Endothelial cell (in vitro differentiated cells): Measurements from ENCODE around the gene ALDH3A2. TPM values are rescaled to one million over a fixed set of nuclear protein-coding genes. Genes with fewer than 3 reads are reported as not detected.

ENCODE experiments used
- DNase-seq: peaks from one replicate; pipeline ENCODE4 v3.0.0; 2021; ENCODE audit warnings: low spot score
- H3K27ac Mint-ChIP-seq: one replicate; pipeline ENCODE4 v1.8.0; 2021; ENCODE audit warnings: mixed read lengths, inconsistent platforms; ENCODE audit not compliant: unreplicated experiment
- H3K27me3 Mint-ChIP-seq: one replicate; pipeline ENCODE4 v1.8.0; 2021; ENCODE audit warnings: mild to moderate bottlenecking, moderate library complexity, mixed read lengths, inconsistent platforms; ENCODE audit not compliant: unreplicated experiment
- H3K36me3 Mint-ChIP-seq: one replicate; pipeline ENCODE4 v1.8.0; 2021; ENCODE audit warnings: mild to moderate bottlenecking, low read depth, mixed read lengths, inconsistent platforms; ENCODE audit not compliant: unreplicated experiment
- H3K4me1 Mint-ChIP-seq: one replicate; pipeline ENCODE4 v1.8.0; 2021; ENCODE audit warnings: mild to moderate bottlenecking, mixed read lengths, inconsistent platforms; ENCODE audit not compliant: unreplicated experiment
- H3K4me3 Mint-ChIP-seq: one replicate; pipeline ENCODE4 v1.8.0; 2021; ENCODE audit warnings: mild to moderate bottlenecking, mixed read lengths, inconsistent platforms; ENCODE audit not compliant: unreplicated experiment
- H3K9me3 Mint-ChIP-seq: one replicate; pipeline ENCODE4 v1.8.0; 2021; ENCODE audit warnings: mixed read lengths, inconsistent platforms; ENCODE audit not compliant: unreplicated experiment
- CTCF ChIP-seq: fragments of 200-600 bp; sonication (generic); IDR thresholded peaks from one replicate; pipeline ENCODE4 v1.5.0; 2021; ENCODE audit warnings: antibody characterized with exemption; ENCODE audit not compliant: unreplicated experiment
- total RNA-seq: library from RNA; stranded (reverse); fragmentation: NEBNext Ultra II Directional; extraction: Animal tissue kit (Norgen Biotek cat#: 25700); gene quantifications from one replicate; pipeline ENCODE4 v1.2.1, GENCODE V29; 2021; ENCODE audit not compliant: unreplicated experiment

ALDH3A2 gene
- total RNA-seq, 1 donor from 2014 or later, result 21.0 TPM

- Mint-ChIP-seq H3K4me1 (no peaks in the 10 kb centered on the region), H3K4me3 (no peak overlapping the region), H3K27me3 (peaks cover 3% of the 10 kb centered on the region), H3K36me3 (no peaks in the 10 kb centered on the region), H3K27ac (no peak overlapping the region), H3K9me3 (no peaks in the 10 kb centered on the region)
- DNase-seq, result no peak
- TF ChIP-seq CTCF, result no peak
Measured at GRCh38 chr17:19723964-19724363, 75.4 kb downstream of the ALDH3A2 start.

- H3K4me1 Mint-ChIP-seq, result no peaks in the 10 kb centered on the region
- DNase-seq, result no peak
- no peak overlapping the region for H3K27ac Mint-ChIP-seq
- TF ChIP-seq CTCF, result no peak
- no peaks in the 10 kb centered on the region for H3K9me3 Mint-ChIP-seq
- H3K4me3 Mint-ChIP-seq, result no peak overlapping the region
- no peaks in the 10 kb centered on the region for H3K36me3 Mint-ChIP-seq
- peaks cover 3% of the 10 kb centered on the region for H3K27me3 Mint-ChIP-seq
Measured at GRCh38 chr17:19724501-19725420, 76.2 kb downstream of the ALDH3A2 start.

- no peak for TF ChIP-seq CTCF
- H3K27me3 Mint-ChIP-seq, result no peaks in the 10 kb centered on the region
Measured at GRCh38 chr17:19725486-19725885, 76.9 kb downstream of the ALDH3A2 start.

GRCh38 chr17:19726631-19727376 is 78.3 kb downstream of the ALDH3A2 start:
- H3K27me3 Mint-ChIP-seq, result no peaks in the 10 kb centered on the region
- TF ChIP-seq CTCF, result no peak

More at GRCh38 chr17:19725486-19725885, 76.9 kb downstream of the ALDH3A2 start:
- no peaks in the 10 kb centered on the region for H3K36me3 Mint-ChIP-seq
- no peaks in the 10 kb centered on the region for H3K9me3 Mint-ChIP-seq
- DNase-seq, result no peak
- no peak overlapping the region for H3K27ac Mint-ChIP-seq
- no peaks in the 10 kb centered on the region for H3K4me1 Mint-ChIP-seq
- H3K4me3 Mint-ChIP-seq, result no peak overlapping the region

More at GRCh38 chr17:19726631-19727376, 78.3 kb downstream of the ALDH3A2 start:
- Mint-ChIP-seq H3K27ac (no peak overlapping the region), H3K36me3 (no peaks in the 10 kb centered on the region), H3K9me3 (no peaks in the 10 kb centered on the region), H3K4me1 (no peaks in the 10 kb centered on the region), H3K4me3 (no peak overlapping the region)
- DNase-seq, result no peak

Other genes starting within 250 kb of the ALDH3A2 start
- 0.31 TPM for gene RNF112, start 237.5 kb upstream of the ALDH3A2 start, total RNA-seq
- 6.8 TPM for gene SLC47A1, start 114.9 kb upstream of the ALDH3A2 start, total RNA-seq
- gene SLC47A2, start 67.8 kb downstream of the ALDH3A2 start, total RNA-seq, result not detected
- gene ALDH3A1, start 99.5 kb downstream of the ALDH3A2 start, total RNA-seq, result 0.31 TPM
- gene ULK2, start 219.2 kb downstream of the ALDH3A2 start, total RNA-seq, result 15.7 TPM